Stimulated activated CD4-positive, alpha-beta T cell treated with anti-CD3 and anti-CD28 coated beads, Interleukin-4, amount 100 ng/mL, for 24 hours (primary cell): ENCODE data around the gene RNF125.

Experiments used
- DNase-seq: peaks from one replicate; pipeline ENCODE4 v3.0.0-alpha.2; 2020

The RNF125 gene

GRCh38 chr18:32091724-32092421 lies 73.2 kb downstream of the RNF125 start, which contains the start of gene RNF138:
Gene RNF138, plus strand, starts transcription at chr18:32091874. Its CDS starts 903 bp downstream, at chr18:32092777.
- DNase-seq: peak; percentile 87

GRCh38 chr18:32092422-32093101 lies 73.9 kb downstream of the RNF125 start:
- peak; percentile 100 for DNase-seq

- peak; percentile 33 for DNase-seq
Observed at GRCh38 chr18:32093102-32093511, 74.5 kb downstream of the RNF125 start.

GRCh38 chr18:32093523-32093922 lies 74.9 kb downstream of the RNF125 start:
- no peak for DNase-seq

GRCh38 chr18:32095192-32095899 lies 76.7 kb downstream of the RNF125 start:
- DNase-seq: no peak

- no peak for DNase-seq
Observed at GRCh38 chr18:32095900-32096229, 77.2 kb downstream of the RNF125 start.

GRCh38 chr18:32096946-32097345 lies 78.3 kb downstream of the RNF125 start:
- no peak for DNase-seq

- DNase-seq: no peak
Observed at GRCh38 chr18:32104516-32104915, 85.9 kb downstream of the RNF125 start.

- no peak for DNase-seq
Observed at GRCh38 chr18:32110005-32110404, 91.4 kb downstream of the RNF125 start.

GRCh38 chr18:32111706-32112105 lies 93.1 kb downstream of the RNF125 start:
- DNase-seq: no peak

GRCh38 chr18:32112826-32113225 lies 94.2 kb downstream of the RNF125 start:
- no peak for DNase-seq

GRCh38 chr18:32114293-32114942 lies 95.8 kb downstream of the RNF125 start:
- no peak for DNase-seq

GRCh38 chr18:32122039-32122438 lies 103.4 kb downstream of the RNF125 start:
- no peak for DNase-seq
